OCI-LY7 (cell line): ENCODE results near the gene OPTC. TPM values are rescaled to one million over a fixed set of nuclear protein-coding genes. Genes with fewer than 3 reads are reported as not detected.

Experiments
- BruUV-seq: library from RNA; stranded (reverse); fragments of 400-500 nt; replicated peaks from 2 replicates; lab custom pipeline; 2021; lab: Mats Ljungman, UMichigan
- CTCF ChIA-PET: fragments of 300-600 bp; sonication (Branson Sonifier 250); formaldehyde crosslinking; loops from one replicate; lab custom pipeline; 2022; ENCODE audit warnings: antibody characterized with exemption; ENCODE audit not compliant: unreplicated experiment; lab: Charles Lee
- POLR2A ChIA-PET: fragments of 300-600 bp; sonication (Branson Sonifier 250); formaldehyde crosslinking; loops from one replicate; lab custom pipeline; 2022; ENCODE audit warnings: antibody characterized with exemption; lab: Charles Lee
- DNase-seq: peaks from one replicate; pipeline ENCODE4 v3.0.0-alpha.2; 2015; ENCODE audit warnings: low spot score
- H2AFZ ChIP-seq: fragments of 200-600 bp; sonication (generic), shearing (Covaris generic); 2 replicates; pipeline ENCODE4 v1.6.1; 2014; ENCODE audit warnings: mild to moderate bottlenecking, antibody characterized with exemption, low read length, moderate library complexity
- H3K27ac ChIP-seq: fragments of 200-600 bp; sonication (generic); 2 replicates; pipeline ENCODE4 v1.5.1; 2014; ENCODE audit warnings: mixed run types, low read depth, mild to moderate bottlenecking, moderate library complexity, low read length, inconsistent platforms; ENCODE audit not compliant: poor library complexity, severe bottlenecking
- H3K36me3 ChIP-seq: fragments of 200-600 bp; sonication (generic); 2 replicates; pipeline ENCODE4 v1.6.1; 2014; ENCODE audit warnings: mild to moderate bottlenecking, antibody characterized with exemption, low read length, moderate library complexity, mixed read lengths; ENCODE audit not compliant: insufficient read depth
- H3K4me1 ChIP-seq: fragments of 200-600 bp; sonication (generic); 2 replicates; pipeline ENCODE4 v1.5.1; 2014; ENCODE audit warnings: mild to moderate bottlenecking, low read length; ENCODE audit not compliant: insufficient read depth, poor library complexity, severe bottlenecking
- H3K4me2 ChIP-seq: fragments of 200-600 bp; sonication (generic); 2 replicates; pipeline ENCODE4 v1.6.1; 2014; ENCODE audit warnings: mild to moderate bottlenecking, low read length
- H3K4me3 ChIP-seq: fragments of 200-600 bp; sonication (generic); 2 replicates; pipeline ENCODE4 v1.5.1; 2014; ENCODE audit warnings: mild to moderate bottlenecking, low read depth, low read length; ENCODE audit not compliant: poor library complexity, severe bottlenecking
- H3K79me2 ChIP-seq: fragments of 200-600 bp; sonication (generic); 2 replicates; pipeline ENCODE4 v1.6.1; 2016; ENCODE audit warnings: low read depth, mild to moderate bottlenecking, low read length, moderate library complexity, mixed read lengths; ENCODE audit not compliant: insufficient read depth
- H3K9me2 ChIP-seq: fragments of 200-600 bp; sonication (generic); 2 replicates; pipeline ENCODE4 v1.6.1; 2016; ENCODE audit warnings: mild to moderate bottlenecking, low read length, mixed read lengths; ENCODE audit not compliant: insufficient read depth
- H3K9me3 ChIP-seq: fragments of 200-600 bp; sonication (generic); 2 replicates; pipeline ENCODE4 v1.6.1; 2014; ENCODE audit warnings: mild to moderate bottlenecking, mixed run types, low read length, mixed read lengths
- H4K20me1 ChIP-seq: fragments of 200-600 bp; sonication (generic); 2 replicates; pipeline ENCODE4 v1.6.1; 2014; ENCODE audit warnings: mild to moderate bottlenecking, antibody characterized with exemption, low read length, moderate library complexity, mixed read lengths; ENCODE audit not compliant: insufficient read depth
- CTCF ChIP-seq: fragments of 200-600 bp; sonication (generic); conservative IDR thresholded peaks from 2 replicates; pipeline ENCODE4 v1.5.1; 2014; ENCODE audit warnings: mild to moderate bottlenecking, antibody characterized with exemption, low read length, moderate library complexity, mixed read lengths
- EZH2phosphoT487 ChIP-seq: fragments of 200-600 bp; sonication (generic); IDR thresholded peaks from 2 replicates; pipeline ENCODE4 v1.6.1; 2018; ENCODE audit warnings: low read depth, borderline replicate concordance, mild to moderate bottlenecking, mixed run types, antibody characterized with exemption, low read length, moderate library complexity, mixed read lengths
- intact Hi-C: fragments of 100-400 bp; cut with micrococcal nuclease; formaldehyde crosslinking; loops from one replicate; pipeline ENCODE4 v1.10.0; 2022; ENCODE audit not compliant: unreplicated experiment
- total RNA-seq, 2 experiments: library from RNA; depleted of rRNA in 1 of 2; stranded (reverse); fragments of >200 nt in 1 of 2; shearing (Covaris generic) in 1 of 2; gene quantifications; 2 replicates each; pipeline ENCODE4 v1.2.3, GENCODE V29; 2014 to 2022

Gene OPTC
- total RNA-seq, 2 experiments from 2014 or later = not detected

- Histone ChIP-seq H2AFZ (no peak overlapping the region), H3K4me1 (no peaks in the 10 kb centered on the region), H3K9me3 (no peaks in the 10 kb centered on the region), H3K4me2 (no peak overlapping the region), H3K79me2 (no peaks in the 10 kb centered on the region), H3K4me3 (no peak overlapping the region), H4K20me1 (no peaks in the 10 kb centered on the region), H3K36me3 (no peaks in the 10 kb centered on the region), H3K27ac (no peak overlapping the region), H3K9me2 (no peaks in the 10 kb centered on the region)
- TF ChIP-seq EZH2phosphoT487 (no peak), CTCF (no peak)
- ChIA-PET CTCF (no interaction called here), POLR2A (interaction anchor here (0.5 to 0.9 kb wide), 2 partner anchors 8 to 39 kb away, joined by 3 to 5 read pairs; no protein-coding TSS in a partner anchor)
- intact Hi-C loops = no loop called here
- DNase-seq = no peak
- BruUV-seq = no TSS peak
Observed at GRCh38 chr1:203547771-203548421, 53.9 kb downstream of the OPTC start.

DNA sequence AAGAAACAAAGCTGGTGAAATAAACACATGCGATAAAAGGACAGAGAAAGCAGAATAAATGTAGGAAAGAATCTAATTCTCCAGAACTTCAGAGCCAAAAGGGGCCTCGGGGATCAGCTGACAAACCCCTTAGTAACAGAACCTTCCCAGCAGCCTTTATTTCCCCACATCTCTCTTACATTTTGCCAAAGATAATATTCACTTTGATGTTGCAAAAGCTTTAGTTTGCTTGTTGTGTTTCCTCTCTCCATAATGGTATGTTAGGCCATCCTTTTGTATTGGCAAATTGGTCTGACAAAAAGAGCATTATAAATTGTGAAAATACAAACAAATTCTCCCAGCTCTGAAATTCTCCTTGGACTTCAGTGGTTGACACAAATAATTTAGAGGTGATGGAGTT, 54.9 kb downstream of the OPTC start:
- POLR2A ChIA-PET = interaction anchor here (0.6 kb wide), 2 partner anchors 72 to 1971 kb away, joined by 3 read pairs; no protein-coding TSS in a partner anchor
- H3K27ac ChIP-seq = no peak overlapping the region
- intact Hi-C loops = no loop called here
- no peak overlapping the region for H3K4me3 ChIP-seq
- H2AFZ ChIP-seq = no peak overlapping the region
- CTCF ChIA-PET = no interaction called here
- H4K20me1 ChIP-seq = no peaks in the 10 kb centered on the region
- no peaks in the 10 kb centered on the region for H3K36me3 ChIP-seq
- H3K4me1 ChIP-seq = no peaks in the 10 kb centered on the region
- no peaks in the 10 kb centered on the region for H3K9me3 ChIP-seq
- DNase-seq = no peak
- no peak for TF ChIP-seq CTCF
- no peak for TF ChIP-seq EZH2phosphoT487
- BruUV-seq = no TSS peak
- no peak overlapping the region for H3K4me2 ChIP-seq
- H3K79me2 ChIP-seq = no peaks in the 10 kb centered on the region
- no peaks in the 10 kb centered on the region for H3K9me2 ChIP-seq

- intact Hi-C loops = no loop called here
- Histone ChIP-seq H3K4me1 (no peaks in the 10 kb centered on the region), H3K9me2 (no peaks in the 10 kb centered on the region), H3K4me3 (no peak overlapping the region), H3K9me3 (no peaks in the 10 kb centered on the region), H3K4me2 (no peak overlapping the region), H3K79me2 (no peaks in the 10 kb centered on the region), H3K27ac (no peak overlapping the region), H3K36me3 (no peaks in the 10 kb centered on the region), H4K20me1 (no peaks in the 10 kb centered on the region), H2AFZ (no peak overlapping the region)
- ChIA-PET POLR2A (interaction anchor here (0.6 kb wide), 1 partner anchor 73 kb away, joined by 3 read pairs; no protein-coding TSS in a partner anchor), CTCF (no interaction called here)
- DNase-seq = no peak
- TF ChIP-seq CTCF (no peak), EZH2phosphoT487 (no peak)
- BruUV-seq = no TSS peak
Observed at GRCh38 chr1:203549309-203549708, 55.4 kb downstream of the OPTC start.
